Smooth muscle cell (in vitro differentiated cells): ENCODE results near the gene PFKL. TPM values are rescaled to one million over a fixed set of nuclear protein-coding genes. Genes with fewer than 3 reads are reported as not detected.

ENCODE experiments used
- DNase-seq: peaks from one replicate; lab custom pipeline; 2025; ENCODE audit not compliant: unreplicated experiment; lab: John Stamatoyannopoulos, UW
- H2AFZ ChIP-seq: fragments of 200-600 bp; sonication (generic); 2 replicates; pipeline ENCODE4 v1.6.0; 2016; ENCODE audit warnings: antibody characterized with exemption, low read depth, mild to moderate bottlenecking
- H3F3A ChIP-seq: fragments of 200-600 bp; sonication (generic); 2 replicates; pipeline ENCODE4 v1.6.0; 2017; ENCODE audit warnings: antibody characterized with exemption, low read depth
- H3K27ac ChIP-seq: fragments of 200-600 bp; sonication (generic); 2 replicates; pipeline ENCODE4 v1.5.1; 2016; ENCODE audit warnings: low read depth, mild to moderate bottlenecking
- H3K27me3 ChIP-seq: fragments of 200-600 bp; sonication (generic); 2 replicates; pipeline ENCODE4 v1.6.1; 2016; ENCODE audit warnings: low read depth, mild to moderate bottlenecking
- H3K36me3 ChIP-seq: fragments of 200-600 bp; sonication (generic); 2 replicates; pipeline ENCODE4 v1.5.1; 2016; ENCODE audit warnings: low read depth
- H3K4me1 ChIP-seq: fragments of 200-600 bp; sonication (generic); 2 replicates; pipeline ENCODE4 v1.5.1; 2016; ENCODE audit warnings: low read depth
- H3K4me2 ChIP-seq: fragments of 200-600 bp; sonication (generic); 2 replicates; pipeline ENCODE4 v1.6.0; 2016; ENCODE audit warnings: mild to moderate bottlenecking
- H3K4me3 ChIP-seq: fragments of 200-600 bp; sonication (generic); 2 replicates; pipeline ENCODE4 v1.5.1; 2016; ENCODE audit warnings: mild to moderate bottlenecking
- H3K79me2 ChIP-seq: fragments of 200-600 bp; sonication (generic); 2 replicates; pipeline ENCODE4 v1.6.0; 2016; ENCODE audit warnings: low read depth, mild to moderate bottlenecking
- H3K9ac ChIP-seq: fragments of 200-600 bp; sonication (generic); 2 replicates; pipeline ENCODE4 v1.6.0; 2016; ENCODE audit warnings: low read depth
- H3K9me3 ChIP-seq: fragments of 200-600 bp; sonication (generic); replicated peaks from 2 replicates; pipeline ENCODE4 v1.5.1; 2016; ENCODE audit warnings: low read depth
- H4K20me1 ChIP-seq: fragments of 200-600 bp; sonication (generic); 2 replicates; pipeline ENCODE4 v1.6.0; 2016; ENCODE audit warnings: low read depth
- CTCF ChIP-seq: fragments of 200-600 bp; sonication (generic); IDR thresholded peaks from 2 replicates; pipeline ENCODE4 v1.5.1; 2017; ENCODE audit warnings: borderline replicate concordance, mild to moderate bottlenecking, antibody characterized with exemption; ENCODE audit not compliant: insufficient read depth, poor library complexity, severe bottlenecking
- WGBS: methylation state at CpG from one replicate; pipeline ENCODE4 v1.1.7; 2016; ENCODE audit warnings: low lambda C conversion rate; 5-methylcytosine and 5-hydroxymethylcytosine counted together
- polyA plus RNA-seq: library from polyadenylated mRNA; unstranded; fragments of >200 nt; fragmentation: Nextera tagmentation; extraction: Ambion mirVana; gene quantifications from 2 replicates; pipeline ENCODE4 v1.2.1, GENCODE V29; 2016
- total RNA-seq: library from RNA; depleted of rRNA; stranded (reverse); fragments of >200 nt; gene quantifications from 2 replicates; pipeline ENCODE4 v1.2.3, GENCODE V29; 2014

PFKL gene
- total and polyA plus RNA-seq, 2 experiments from 2014 or later: 51.4 to 162 TPM

DNA sequence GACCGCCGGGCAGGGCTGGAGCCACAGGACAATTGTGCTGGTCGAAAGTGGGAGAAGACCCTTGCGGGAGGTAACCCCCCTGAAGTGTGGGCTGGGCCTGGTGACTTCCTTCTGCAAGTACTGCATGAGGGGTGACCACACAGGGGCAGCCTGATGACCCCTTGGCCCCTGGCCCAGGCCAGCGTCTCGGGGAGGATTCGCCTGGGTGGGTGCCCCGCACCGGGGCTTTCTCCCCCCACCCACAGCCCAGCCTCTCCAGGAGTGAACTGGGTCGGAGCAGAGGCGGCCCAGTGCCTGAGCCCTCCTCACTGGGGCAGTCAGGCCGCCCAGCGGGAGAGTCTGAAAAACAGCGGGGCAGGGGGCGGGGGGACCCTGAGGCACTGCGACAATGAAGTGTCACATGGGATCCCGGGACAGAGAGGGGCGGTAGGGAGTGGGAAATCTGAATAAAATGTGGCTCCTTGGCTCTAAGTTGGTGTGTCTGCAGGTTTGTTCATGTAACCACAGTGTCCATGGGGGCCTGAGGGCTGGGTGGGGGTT is 36.6 kb upstream of the PFKL start:
- H3K4me1 ChIP-seq: peaks cover 8% of the 10 kb centered on the region
- H3K79me2 ChIP-seq: no peaks in the 10 kb centered on the region
- no peak overlapping the region for H2AFZ ChIP-seq
- H3K4me2 ChIP-seq: no peak overlapping the region
- WGBS: 61% methylated on average over 13 of the region's 18 CpGs
- H3K27ac ChIP-seq: no peak overlapping the region
- H3K36me3 ChIP-seq: no peaks in the 10 kb centered on the region
- H3K4me3 ChIP-seq: no peak overlapping the region
- no peak for TF ChIP-seq CTCF
- no peaks in the 10 kb centered on the region for H3K27me3 ChIP-seq
- H3K9me3 ChIP-seq: no peaks in the 10 kb centered on the region
- no peak overlapping the region for H3K9ac ChIP-seq
- DNase-seq: no peak
- H4K20me1 ChIP-seq: no peaks in the 10 kb centered on the region
- no peaks in the 10 kb centered on the region for H3F3A ChIP-seq

GRCh38 chr21:44263768-44264167 is 36.1 kb upstream of the PFKL start:
- no peaks in the 10 kb centered on the region for H3K9me3 ChIP-seq
- H3K27ac ChIP-seq: no peak overlapping the region
- peaks cover 8% of the 10 kb centered on the region for H3K4me1 ChIP-seq
- no peaks in the 10 kb centered on the region for H4K20me1 ChIP-seq
- H3K27me3 ChIP-seq: no peaks in the 10 kb centered on the region
- no peak overlapping the region for H3K4me3 ChIP-seq
- no peak for TF ChIP-seq CTCF
- H3K36me3 ChIP-seq: no peaks in the 10 kb centered on the region
- no peak overlapping the region for H3K4me2 ChIP-seq
- WGBS: 82% methylated on average over 4 of the region's 4 CpGs
- H3F3A ChIP-seq: no peaks in the 10 kb centered on the region
- H3K79me2 ChIP-seq: no peaks in the 10 kb centered on the region
- DNase-seq: no peak
- no peak overlapping the region for H3K9ac ChIP-seq
- no peak overlapping the region for H2AFZ ChIP-seq

DNA sequence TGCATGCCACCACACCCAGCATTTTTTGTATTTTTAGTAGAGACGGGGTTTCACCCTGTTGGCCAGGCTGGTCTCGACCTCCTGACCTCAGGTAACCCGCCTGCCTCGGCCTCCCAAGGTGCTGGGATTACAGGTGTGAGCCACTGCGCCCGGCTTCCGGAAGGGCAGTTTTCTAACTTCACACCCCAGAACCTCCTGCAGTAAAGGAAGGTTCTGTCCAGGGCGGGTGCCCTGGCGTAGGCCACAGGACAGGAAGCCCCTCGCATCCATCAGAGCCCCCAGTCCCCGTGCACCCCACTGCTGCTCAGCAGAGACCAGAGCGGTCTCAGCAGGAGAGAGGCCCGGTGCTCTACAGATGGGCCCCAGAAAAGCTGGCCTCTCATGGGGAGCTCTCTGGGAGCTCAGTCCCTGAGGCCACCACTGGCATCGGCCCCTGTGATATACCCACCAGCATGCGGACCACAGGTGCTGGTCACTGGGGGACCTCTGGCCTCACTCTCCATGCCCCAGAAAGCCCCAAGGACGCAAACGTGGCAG is 34.1 kb upstream of the PFKL start:
- H3K4me2 ChIP-seq: no peak overlapping the region
- H3F3A ChIP-seq: no peaks in the 10 kb centered on the region
- H3K4me1 ChIP-seq: peaks cover 8% of the 10 kb centered on the region
- H3K79me2 ChIP-seq: no peaks in the 10 kb centered on the region
- H2AFZ ChIP-seq: no peak overlapping the region
- no peaks in the 10 kb centered on the region for H4K20me1 ChIP-seq
- H3K27me3 ChIP-seq: no peaks in the 10 kb centered on the region
- H3K27ac ChIP-seq: no peak overlapping the region
- H3K4me3 ChIP-seq: no peak overlapping the region
- no peak for TF ChIP-seq CTCF
- 92% methylated on average over 17 of the region's 17 CpGs for WGBS
- no peaks in the 10 kb centered on the region for H3K9me3 ChIP-seq
- no peak for DNase-seq
- no peak overlapping the region for H3K9ac ChIP-seq
- no peaks in the 10 kb centered on the region for H3K36me3 ChIP-seq

DNA sequence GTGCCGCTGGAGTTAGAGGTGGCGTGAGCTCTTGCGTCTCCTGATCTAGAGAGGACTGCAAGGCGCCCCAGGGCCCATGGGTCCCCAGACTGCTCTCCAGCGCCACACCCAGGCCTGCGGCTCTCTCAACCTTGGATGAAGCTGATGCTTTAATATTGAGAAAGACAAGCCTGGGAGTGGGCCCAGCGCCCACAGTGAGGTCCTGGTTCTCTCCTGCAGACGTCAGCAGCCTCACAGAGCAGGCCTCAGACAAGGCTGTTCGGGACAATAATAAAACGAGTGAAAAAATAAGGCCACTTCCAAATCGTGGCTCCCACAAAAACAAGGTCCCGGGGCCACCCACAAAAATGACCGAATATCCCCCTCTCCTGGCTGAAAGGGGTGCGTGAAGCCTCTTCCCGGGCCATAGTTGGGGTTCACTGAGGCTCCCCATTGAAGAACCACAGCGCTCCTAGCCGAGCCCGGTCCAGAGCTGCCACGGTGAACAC is 32.2 kb upstream of the PFKL start:
- Histone ChIP-seq H3K4me2 (no peak overlapping the region), H3K4me1 (peaks cover 8% of the 10 kb centered on the region), H3K36me3 (no peaks in the 10 kb centered on the region), H4K20me1 (no peaks in the 10 kb centered on the region), H3K9ac (no peak overlapping the region), H3K4me3 (no peak overlapping the region), H3F3A (no peaks in the 10 kb centered on the region), H3K27ac (no peak overlapping the region), H2AFZ (no peak overlapping the region), H3K27me3 (no peaks in the 10 kb centered on the region), H3K9me3 (no peaks in the 10 kb centered on the region), H3K79me2 (no peaks in the 10 kb centered on the region)
- no peak for DNase-seq
- WGBS: 90% methylated on average over 19 of the region's 19 CpGs
- no peak for TF ChIP-seq CTCF
